Activated naive CD8-positive, alpha-beta T cell treated with anti-CD3 and anti-CD28 coated beads for 36 hours (primary cell): ENCODE measurements around the gene BARX1. TPM values are rescaled to one million over a fixed set of nuclear protein-coding genes. Genes with fewer than 3 reads are reported as not detected.
"Not testable (repeated sequence)": the region's sequence is repeated elsewhere in the genome, so short reads cannot be mapped to it uniquely, and the experiment has no call there.

Source experiments
- DNase-seq: peaks from one replicate; pipeline ENCODE4 v3.0.0; 2021
- H3K27ac Mint-ChIP-seq: one replicate; pipeline ENCODE4 v1.8.0; 2022; ENCODE audit warnings: mild to moderate bottlenecking, moderate library complexity, mixed read lengths
- H3K27me3 Mint-ChIP-seq: one replicate; pipeline ENCODE4 v1.8.0; 2022; ENCODE audit warnings: mild to moderate bottlenecking, mixed read lengths
- H3K36me3 Mint-ChIP-seq: one replicate; pipeline ENCODE4 v1.8.0; 2021; ENCODE audit warnings: mild to moderate bottlenecking, mixed read lengths
- H3K4me1 Mint-ChIP-seq: one replicate; pipeline ENCODE4 v1.8.0; 2021; ENCODE audit warnings: mixed read lengths
- H3K4me3 Mint-ChIP-seq: one replicate; pipeline ENCODE4 v1.8.0; 2022; ENCODE audit warnings: mild to moderate bottlenecking, moderate library complexity, mixed read lengths
- H3K9me3 Mint-ChIP-seq: one replicate; pipeline ENCODE4 v1.8.0; 2022; ENCODE audit warnings: mixed read lengths
- total RNA-seq, 2 experiments: library from RNA; stranded (reverse); gene quantifications; one replicate each; pipeline ENCODE4 v1.2.3, GENCODE V29; 2021

BARX1 gene
- total RNA-seq, 2 experiments from 2014 or later: 2.9 to 3.8 TPM

- Mint-ChIP-seq H3K27me3 (peaks cover 91% of the 10 kb centered on the region), H3K9me3 (peaks cover 3% of the 10 kb centered on the region), H3K4me3 (no peak overlapping the region), H3K4me1 (peaks cover 43% of the 10 kb centered on the region), H3K36me3 (peaks cover 11% of the 10 kb centered on the region), H3K27ac (no peak overlapping the region)
- no peak for DNase-seq
Observed at GRCh38 chr9:93949694-93950449, 5.3 kb downstream of the BARX1 start.

DNA sequence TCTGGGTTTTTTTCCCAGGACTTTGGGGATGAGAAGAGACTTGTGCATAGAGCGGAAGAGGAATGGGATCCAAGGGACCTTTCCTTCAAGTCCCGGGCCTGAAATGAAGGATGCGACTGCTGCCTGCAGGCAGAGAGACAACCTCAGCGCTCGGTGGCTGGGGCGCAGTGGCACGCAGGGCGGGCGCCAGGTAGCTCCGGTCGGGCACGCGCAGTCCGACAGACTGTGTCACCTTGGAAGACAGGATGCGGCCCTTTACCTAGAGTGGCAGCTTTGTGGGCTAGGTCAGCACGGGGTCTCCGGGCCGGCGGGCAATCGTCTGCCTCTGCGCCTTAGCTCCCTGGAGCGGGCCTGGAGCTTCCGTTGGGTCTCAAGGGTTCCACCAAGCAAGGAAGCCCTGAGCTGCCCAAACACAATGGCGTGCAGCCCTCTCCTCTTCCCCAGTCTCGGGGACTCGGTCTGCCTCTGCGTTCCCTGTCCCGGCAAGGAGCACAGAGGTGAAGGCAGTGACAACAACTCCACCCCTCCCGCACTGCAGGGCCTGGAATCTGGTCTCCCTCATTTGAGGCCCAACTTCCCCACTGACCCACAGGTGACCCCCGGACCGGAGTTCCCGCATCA, 6.0 kb downstream of the BARX1 start:
- no peak for DNase-seq
- Mint-ChIP-seq H3K9me3 (peaks cover 3% of the 10 kb centered on the region), H3K27me3 (peaks cover 96% of the 10 kb centered on the region), H3K36me3 (peaks cover 11% of the 10 kb centered on the region), H3K4me3 (no peak overlapping the region), H3K27ac (no peak overlapping the region), H3K4me1 (peaks cover 43% of the 10 kb centered on the region)

DNA sequence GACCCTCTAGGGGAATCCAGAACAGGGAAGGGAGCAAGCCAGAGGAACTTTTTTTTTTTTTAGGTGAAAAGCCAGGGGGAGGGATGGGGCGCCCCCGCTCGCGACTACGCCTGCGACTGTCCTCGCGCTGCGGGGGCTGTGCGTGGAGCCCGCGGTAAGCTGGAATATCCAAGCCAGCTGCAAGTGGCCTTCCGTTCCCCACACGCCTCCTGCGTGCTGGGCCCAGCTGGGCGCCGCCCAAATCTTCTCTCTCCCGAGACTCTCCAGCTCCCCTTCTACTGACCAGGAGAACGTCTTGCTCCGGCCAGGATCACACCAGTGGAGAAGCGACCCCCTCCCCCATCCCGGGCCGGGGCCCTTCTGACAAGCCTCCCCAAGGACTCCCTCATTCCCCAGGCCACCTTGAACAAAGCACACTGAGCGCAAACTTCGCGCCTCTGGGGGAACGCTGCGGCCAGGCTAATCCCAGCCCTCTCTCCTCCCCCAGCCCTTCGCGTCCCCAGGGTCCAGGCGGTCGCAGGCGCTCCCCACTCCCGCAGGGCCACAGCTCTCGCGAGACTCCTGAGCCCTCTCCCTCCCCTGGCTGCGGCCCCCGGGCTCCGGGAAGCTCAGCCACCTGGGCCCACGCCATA, 6.6 kb downstream of the BARX1 start:
- Mint-ChIP-seq H3K9me3 (peaks cover 3% of the 10 kb centered on the region), H3K4me1 (peaks cover 38% of the 10 kb centered on the region), H3K36me3 (peaks cover 6% of the 10 kb centered on the region), H3K27me3 (peaks cover 96% of the 10 kb centered on the region), H3K27ac (no peak overlapping the region), H3K4me3 (no peak overlapping the region)
- no peak for DNase-seq

GRCh38 chr9:93947409-93948070, 7.6 kb downstream of the BARX1 start:
- DNase-seq: no peak

DNA sequence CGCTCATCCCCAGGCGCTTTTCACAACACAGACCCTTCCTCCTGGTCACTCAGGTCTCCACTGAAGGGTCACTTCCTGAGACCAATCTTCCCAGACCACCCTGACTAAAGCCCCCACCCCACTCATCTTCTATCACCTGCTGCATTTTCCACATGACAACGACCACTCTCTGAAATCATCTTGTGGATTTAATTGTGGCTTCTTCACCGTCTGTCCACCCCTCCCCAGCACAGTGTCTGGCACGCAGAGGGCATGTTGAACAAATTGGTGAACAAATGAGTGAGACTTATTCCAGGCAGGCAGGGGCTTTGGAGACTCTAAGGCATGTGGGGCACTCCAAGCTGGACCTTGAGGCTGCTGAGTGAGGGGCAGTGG, 8.8 kb downstream of the BARX1 start:
- peaks cover 31% of the 10 kb centered on the region for H3K4me1 Mint-ChIP-seq
- DNase-seq: no peak
- H3K27me3 Mint-ChIP-seq: peaks cover 95% of the 10 kb centered on the region
- H3K27ac Mint-ChIP-seq: no peak overlapping the region
- H3K9me3 Mint-ChIP-seq: peaks cover 3% of the 10 kb centered on the region
- H3K36me3 Mint-ChIP-seq: peaks cover 3% of the 10 kb centered on the region
- H3K4me3 Mint-ChIP-seq: peak overlapping the region; percentile 20

More at GRCh38 chr9:93947409-93948070, 7.6 kb downstream of the BARX1 start:
- Mint-ChIP-seq H3K36me3 (peaks cover 3% of the 10 kb centered on the region), H3K27ac (no peak overlapping the region), H3K4me1 (peaks cover 32% of the 10 kb centered on the region), H3K27me3 (peaks cover 97% of the 10 kb centered on the region), H3K4me3 (no peak overlapping the region), H3K9me3 (peaks cover 3% of the 10 kb centered on the region)

- peaks cover 3% of the 10 kb centered on the region for H3K9me3 Mint-ChIP-seq
- H3K4me1 Mint-ChIP-seq: peaks cover 28% of the 10 kb centered on the region
- peak overlapping the region; percentile 44 for H3K4me3 Mint-ChIP-seq
- no peak overlapping the region for H3K27ac Mint-ChIP-seq
- peaks cover 95% of the 10 kb centered on the region for H3K27me3 Mint-ChIP-seq
- DNase-seq: no peak
- H3K36me3 Mint-ChIP-seq: peaks cover 2% of the 10 kb centered on the region
Observed at GRCh38 chr9:93945400-93946337, 9.5 kb downstream of the BARX1 start.

DNA sequence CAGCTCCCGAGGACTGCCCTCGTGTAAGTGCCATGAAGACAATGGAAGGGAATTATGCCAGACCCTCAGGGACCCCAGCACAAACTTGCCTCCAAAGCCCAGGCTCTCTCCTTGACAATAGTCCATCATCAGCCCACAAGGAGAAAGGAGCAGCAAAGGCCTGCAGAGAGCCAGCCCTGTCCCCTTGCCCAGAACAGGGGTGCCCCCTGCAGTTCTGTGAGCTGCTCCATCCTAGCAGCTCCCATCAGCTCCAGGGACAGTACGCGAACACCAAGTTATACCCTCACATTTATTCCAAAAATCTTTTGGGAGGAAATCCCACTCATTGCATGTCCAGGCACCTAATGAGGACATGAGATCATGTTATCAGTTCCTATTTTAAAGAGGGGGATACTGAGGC, 11.1 kb downstream of the BARX1 start:
- no peaks in the 10 kb centered on the region for H3K36me3 Mint-ChIP-seq
- no peak overlapping the region for H3K4me3 Mint-ChIP-seq
- H3K27me3 Mint-ChIP-seq: peaks cover 86% of the 10 kb centered on the region
- no peak for DNase-seq
- H3K4me1 Mint-ChIP-seq: peaks cover 19% of the 10 kb centered on the region
- no peak overlapping the region for H3K27ac Mint-ChIP-seq
- H3K9me3 Mint-ChIP-seq: no peaks in the 10 kb centered on the region

- Mint-ChIP-seq H3K36me3 (no peaks in the 10 kb centered on the region), H3K4me1 (peaks cover 16% of the 10 kb centered on the region), H3K9me3 (no peaks in the 10 kb centered on the region), H3K4me3 (no peak overlapping the region), H3K27me3 (peaks cover 76% of the 10 kb centered on the region), H3K27ac (no peak overlapping the region)
- DNase-seq: no peak
Observed at GRCh38 chr9:93942161-93942560, 13.0 kb downstream of the BARX1 start.

- Mint-ChIP-seq H3K27ac (no peak overlapping the region), H3K9me3 (no peaks in the 10 kb centered on the region), H3K27me3 (peaks cover 69% of the 10 kb centered on the region), H3K4me1 (peaks cover 14% of the 10 kb centered on the region), H3K36me3 (no peaks in the 10 kb centered on the region), H3K4me3 (no peak overlapping the region)
- no peak for DNase-seq
Observed at GRCh38 chr9:93941493-93941892, 13.7 kb downstream of the BARX1 start.

GRCh38 chr9:93940951-93941350, 14.2 kb downstream of the BARX1 start:
- DNase-seq: no peak

GRCh38 chr9:93939589-93939988, 15.6 kb downstream of the BARX1 start:
- not testable (repeated sequence) for H3K27ac Mint-ChIP-seq, H3K4me3 Mint-ChIP-seq, DNase-seq, H3K9me3 Mint-ChIP-seq, H3K36me3 Mint-ChIP-seq, H3K4me1 Mint-ChIP-seq
- peaks cover 50% of the 10 kb centered on the region for H3K27me3 Mint-ChIP-seq

More at GRCh38 chr9:93940951-93941350, 14.2 kb downstream of the BARX1 start:
- peaks cover 9% of the 10 kb centered on the region for H3K4me1 Mint-ChIP-seq
- H3K4me3 Mint-ChIP-seq: no peak overlapping the region
- no peak overlapping the region for H3K27ac Mint-ChIP-seq
- no peaks in the 10 kb centered on the region for H3K9me3 Mint-ChIP-seq
- H3K36me3 Mint-ChIP-seq: no peaks in the 10 kb centered on the region
- peaks cover 64% of the 10 kb centered on the region for H3K27me3 Mint-ChIP-seq

GRCh38 chr9:93937193-93937592, 18.0 kb downstream of the BARX1 start:
- Mint-ChIP-seq H3K4me3 (no peak overlapping the region), H3K27me3 (peaks cover 28% of the 10 kb centered on the region), H3K4me1 (peaks cover 4% of the 10 kb centered on the region), H3K36me3 (no peaks in the 10 kb centered on the region), H3K9me3 (no peaks in the 10 kb centered on the region), H3K27ac (no peak overlapping the region)
- DNase-seq: no peak

DNA sequence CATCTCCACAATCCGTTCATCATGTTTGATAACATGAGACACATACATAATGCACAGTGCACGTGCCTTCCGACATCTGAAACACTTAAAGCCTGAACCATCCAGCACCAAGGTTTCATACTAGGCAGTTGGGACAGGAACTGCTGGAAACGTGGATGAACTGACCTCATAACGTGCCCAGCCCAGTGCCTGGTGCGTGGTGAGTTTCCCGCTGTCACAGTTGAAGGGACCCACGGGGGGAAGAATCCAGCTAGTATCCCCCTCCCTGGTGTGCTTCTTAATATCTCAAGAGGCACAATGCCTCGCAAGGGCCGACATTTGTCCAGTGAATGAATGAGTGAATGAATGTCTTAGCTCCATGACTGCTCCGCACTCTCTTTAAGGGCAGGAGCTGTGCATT, 23.2 kb downstream of the BARX1 start:
- Mint-ChIP-seq H3K4me3 (no peak overlapping the region), H3K36me3 (no peaks in the 10 kb centered on the region), H3K27ac (no peak overlapping the region), H3K4me1 (no peaks in the 10 kb centered on the region), H3K9me3 (no peaks in the 10 kb centered on the region), H3K27me3 (peaks cover 25% of the 10 kb centered on the region)
- no peak for DNase-seq

DNA sequence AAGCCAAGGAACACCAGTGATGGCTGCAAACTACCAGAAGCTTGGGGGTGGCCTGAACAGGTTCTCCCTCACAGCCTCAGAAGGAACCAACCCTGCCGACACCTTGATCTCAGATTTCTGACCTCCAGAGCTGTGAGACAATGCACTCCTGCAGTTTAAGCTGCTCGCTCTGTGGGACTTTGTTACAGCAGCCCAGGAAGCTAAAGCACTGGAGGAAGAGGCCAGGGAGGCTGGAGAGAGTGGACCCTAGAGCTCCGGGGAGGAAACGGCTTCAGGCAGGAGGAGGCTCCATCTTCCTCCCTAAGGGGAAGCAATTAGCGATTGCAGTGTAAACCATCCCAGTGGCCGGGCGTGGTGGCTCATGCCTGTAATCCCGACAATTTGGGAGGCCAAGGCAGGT, 25.1 kb downstream of the BARX1 start:
- H3K4me1 Mint-ChIP-seq: no peaks in the 10 kb centered on the region
- H3K27ac Mint-ChIP-seq: no peak overlapping the region
- peaks cover 27% of the 10 kb centered on the region for H3K27me3 Mint-ChIP-seq
- H3K36me3 Mint-ChIP-seq: no peaks in the 10 kb centered on the region
- no peak overlapping the region for H3K4me3 Mint-ChIP-seq
- H3K9me3 Mint-ChIP-seq: no peaks in the 10 kb centered on the region
- DNase-seq: no peak
